HepG2 (cell line): Measurements from ENCODE around the gene TNFAIP1. TPM values are rescaled to one million over a fixed set of nuclear protein-coding genes. Genes with fewer than 3 reads are reported as not detected.

Experiments used
- CCDC6 ChIP-seq: sonication (generic); formaldehyde crosslinking; IDR thresholded peaks from 2 replicates; pipeline ENCODE4 v1.8.1; 2022; ENCODE audit warnings: mild to moderate bottlenecking, missing genetic modification reagents, moderate library complexity
- JUN ChIP-seq: sonication (generic); formaldehyde crosslinking; IDR thresholded peaks from 2 replicates; pipeline ENCODE4 v1.4.0; 2020; ENCODE audit warnings: mild to moderate bottlenecking, missing genetic modification reagents
- KAT2B ChIP-seq: fragments of 150-350 bp; IDR thresholded peaks from 2 replicates; pipeline ENCODE4 v1.6.1; 2014; ENCODE audit warnings: low read depth, low read length, borderline replicate concordance
- PPARG ChIP-seq: conservative IDR thresholded peaks from 2 replicates; pipeline ENCODE4 v1.6.1; 2016; ENCODE audit warnings: missing biosample characterization, missing genetic modification reagents
- SOX6 ChIP-seq, 2 experiments: fragments of 450-650 bp in 1 of 2; sonication (generic) in 1 of 2; formaldehyde crosslinking in 1 of 2; IDR thresholded peaks; 2 replicates each; pipeline versions ENCODE4 v1.4.0 to v1.6.1; 2017 to 2020; ENCODE audit warnings: antibody characterized with exemption in 1 of 2, mild to moderate bottlenecking in 1 of 2, missing genetic modification reagents in 1 of 2
- SP5 ChIP-seq: IDR thresholded peaks from 2 replicates; pipeline ENCODE4 v1.6.1; 2016; ENCODE audit warnings: low read depth, borderline replicate concordance
- SRF ChIP-seq: IDR thresholded peaks from 2 replicates; pipeline ENCODE4 v1.6.1; 2011; ENCODE audit warnings: mild to moderate bottlenecking, low read depth, low read length, moderate library complexity
- TCF12 ChIP-seq, 2 experiments: fragments of 450-650 bp in 1 of 2; sonication (generic) in 1 of 2; formaldehyde crosslinking in 1 of 2; IDR thresholded peaks; 2 replicates each; pipeline versions ENCODE4 v1.6.1 to v1.8.0; 2017 to 2022; ENCODE audit warnings: antibody characterized with exemption in 1 of 2, mild to moderate bottlenecking in 1 of 2, missing genetic modification reagents in 1 of 2, moderate library complexity in 1 of 2
- ZBTB1 ChIP-seq: sonication (generic); formaldehyde crosslinking; IDR thresholded peaks from 2 replicates; pipeline ENCODE4 v1.4.0; 2020; ENCODE audit warnings: missing genetic modification reagents, borderline replicate concordance
- ZNF570 ChIP-seq: sonication (generic); formaldehyde crosslinking; IDR thresholded peaks from 2 replicates; pipeline ENCODE4 v1.4.0; 2020; ENCODE audit warnings: mild to moderate bottlenecking, missing genetic modification reagents, borderline replicate concordance
- ZNF766 ChIP-seq: sonication (generic); formaldehyde crosslinking; IDR thresholded peaks from 2 replicates; pipeline ENCODE4 v1.5.0; 2020; ENCODE audit warnings: missing genetic modification reagents, borderline replicate concordance
- ZSCAN29 ChIP-seq: sonication (generic); formaldehyde crosslinking; conservative IDR thresholded peaks from 2 replicates; pipeline ENCODE4 v1.4.0; 2020; ENCODE audit warnings: mild to moderate bottlenecking, missing genetic modification reagents
- polyA plus RNA-seq, 8 experiments: library from polyadenylated mRNA; depleted of rRNA in 3 of 8; stranded (reverse) in 7 of 8; unstranded in 1 of 8; fragments of >200 nt; fragmentation: Illumina TruSeq in 4 of 8; extraction: Trizol in 4 of 8; gene quantifications; 2 replicates each; pipeline versions ENCODE4 v1.2.1 to v1.2.3, GENCODE V29; 2011 to 2016; ENCODE audit warnings: low read depth in 4 of 8, missing spikeins in 1 of 8, mixed read lengths in 1 of 8; ENCODE audit not compliant: insufficient read depth in 1 of 8
- total RNA-seq, 5 experiments: library from RNA; depleted of rRNA; stranded (reverse); fragments of >200 nt; fragmentation: Illumina TruSeq; extraction: Trizol; gene quantifications; 2 replicates each; pipeline ENCODE4 v1.2.3, GENCODE V29; 2016; ENCODE audit warnings: low read depth in 1 of 5
- TF ChIP-seq, protein P1 (sequence below): sonication (generic); formaldehyde crosslinking; IDR thresholded peaks from 2 replicates; pipeline ENCODE4 v1.4.0; 2020; ENCODE audit warnings: missing genetic modification reagents
- TF ChIP-seq, protein P2 (sequence below): sonication (generic); formaldehyde crosslinking; IDR thresholded peaks from 2 replicates; pipeline ENCODE4 v1.4.0; 2020; ENCODE audit warnings: mild to moderate bottlenecking, missing genetic modification reagents
- TF ChIP-seq, protein P3 (sequence below): sonication (generic); formaldehyde crosslinking; IDR thresholded peaks from 2 replicates; pipeline ENCODE4 v1.8.0; 2022; ENCODE audit warnings: mild to moderate bottlenecking, missing genetic modification reagents; ENCODE audit not compliant: insufficient replicate concordance
- TF ChIP-seq, protein P4 (sequence below): sonication (generic); formaldehyde crosslinking; IDR thresholded peaks from 2 replicates; pipeline ENCODE4 v1.8.0; 2022; ENCODE audit warnings: mild to moderate bottlenecking, missing genetic modification reagents
- TF ChIP-seq, protein P5 (sequence below): sonication (generic); formaldehyde crosslinking; IDR thresholded peaks from 2 replicates; pipeline ENCODE4 v1.5.0; 2020; ENCODE audit warnings: missing genetic modification reagents
- TF ChIP-seq, protein P6 (sequence below): sonication (generic); formaldehyde crosslinking; IDR thresholded peaks from 2 replicates; pipeline ENCODE4 v1.8.0; 2022; ENCODE audit warnings: mild to moderate bottlenecking, missing genetic modification reagents, borderline replicate concordance

TNFAIP1 gene
- total and polyA plus RNA-seq, 2 of the 13 experiments (the other 11 are each of a cell fraction or from before 2014, with no cell fraction given) = 17.5 to 40.6 TPM

DNA sequence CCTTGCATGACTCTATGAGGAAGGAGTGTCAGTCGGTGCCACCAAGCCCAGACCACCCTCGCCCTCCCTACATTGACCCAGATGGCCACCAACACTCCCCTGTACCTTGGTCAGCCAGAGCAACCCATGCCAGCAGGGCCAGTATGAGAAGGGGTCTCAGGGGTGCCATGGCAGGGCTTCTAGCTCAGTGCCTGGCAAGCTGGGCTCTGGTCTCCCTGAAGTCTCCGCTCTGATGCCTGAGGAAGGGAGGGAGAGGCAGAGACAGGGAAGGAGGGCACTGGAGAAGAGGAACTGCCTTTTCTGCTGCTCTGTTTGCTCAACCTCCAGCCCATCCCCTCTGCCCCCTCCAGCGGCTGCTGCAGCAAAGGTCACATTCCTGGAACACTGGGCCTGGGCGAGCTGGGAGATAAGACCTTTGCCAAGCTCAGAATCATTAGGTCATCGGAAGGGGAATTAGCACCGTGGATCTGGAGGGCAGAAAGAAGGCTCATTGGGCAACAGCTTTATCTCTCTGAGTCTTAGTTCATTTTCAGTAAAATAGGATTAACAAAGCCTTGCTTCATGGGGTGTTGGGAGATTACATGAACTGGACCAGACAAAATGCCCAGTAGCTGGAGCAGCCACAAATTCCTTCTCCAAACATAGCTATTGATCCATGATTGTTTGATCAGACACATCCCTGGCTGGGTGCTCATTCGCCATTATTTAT lies 34.6 kb downstream of the TNFAIP1 start, which contains the start of gene VTN (continued):
- peak; percentile 94 for TF ChIP-seq SP5 (CRISPR knock-in tag)
- TF ChIP-seq, protein P1, sequence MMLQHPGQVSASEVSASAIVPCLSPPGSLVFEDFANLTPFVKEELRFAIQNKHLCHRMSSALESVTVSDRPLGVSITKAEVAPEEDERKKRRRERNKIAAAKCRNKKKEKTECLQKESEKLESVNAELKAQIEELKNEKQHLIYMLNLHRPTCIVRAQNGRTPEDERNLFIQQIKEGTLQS (CRISPR knock-in tag) = peak; percentile 58; the same call in 1 of the 2 replicates
- peak; percentile 87 for TF ChIP-seq JUN
- TF ChIP-seq, protein P2, sequence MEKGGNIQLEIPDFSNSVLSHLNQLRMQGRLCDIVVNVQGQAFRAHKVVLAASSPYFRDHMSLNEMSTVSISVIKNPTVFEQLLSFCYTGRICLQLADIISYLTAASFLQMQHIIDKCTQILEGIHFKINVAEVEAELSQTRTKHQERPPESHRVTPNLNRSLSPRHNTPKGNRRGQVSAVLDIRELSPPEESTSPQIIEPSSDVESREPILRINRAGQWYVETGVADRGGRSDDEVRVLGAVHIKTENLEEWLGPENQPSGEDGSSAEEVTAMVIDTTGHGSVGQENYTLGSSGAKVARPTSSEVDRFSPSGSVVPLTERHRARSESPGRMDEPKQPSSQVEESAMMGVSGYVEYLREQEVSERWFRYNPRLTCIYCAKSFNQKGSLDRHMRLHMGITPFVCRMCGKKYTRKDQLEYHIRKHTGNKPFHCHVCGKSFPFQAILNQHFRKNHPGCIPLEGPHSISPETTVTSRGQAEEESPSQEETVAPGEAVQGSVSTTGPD = peak; percentile 32; the same call in 1 of the 2 replicates
- no peak for TF ChIP-seq ZNF570 (CRISPR knock-in tag)
- no peak for TF ChIP-seq SOX6 (IDR thresholded peaks at IDR 0.05)
- peak; percentile 96 for TF ChIP-seq SOX6 (CRISPR knock-in tag; IDR thresholded peaks at IDR 0.05)
- TF ChIP-seq ZNF766 (CRISPR knock-in tag) = 0 out of 2 replicates have a peak, but pooled peaks have one; percentile 45
- TF ChIP-seq, protein P3, sequence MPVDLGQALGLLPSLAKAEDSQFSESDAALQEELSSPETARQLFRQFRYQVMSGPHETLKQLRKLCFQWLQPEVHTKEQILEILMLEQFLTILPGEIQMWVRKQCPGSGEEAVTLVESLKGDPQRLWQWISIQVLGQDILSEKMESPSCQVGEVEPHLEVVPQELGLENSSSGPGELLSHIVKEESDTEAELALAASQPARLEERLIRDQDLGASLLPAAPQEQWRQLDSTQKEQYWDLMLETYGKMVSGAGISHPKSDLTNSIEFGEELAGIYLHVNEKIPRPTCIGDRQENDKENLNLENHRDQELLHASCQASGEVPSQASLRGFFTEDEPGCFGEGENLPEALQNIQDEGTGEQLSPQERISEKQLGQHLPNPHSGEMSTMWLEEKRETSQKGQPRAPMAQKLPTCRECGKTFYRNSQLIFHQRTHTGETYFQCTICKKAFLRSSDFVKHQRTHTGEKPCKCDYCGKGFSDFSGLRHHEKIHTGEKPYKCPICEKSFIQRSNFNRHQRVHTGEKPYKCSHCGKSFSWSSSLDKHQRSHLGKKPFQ (CRISPR knock-in tag) = no peak
- peak; percentile 66; the same call in 1 of the 2 replicates for TF ChIP-seq SRF
- TF ChIP-seq, protein P4, sequence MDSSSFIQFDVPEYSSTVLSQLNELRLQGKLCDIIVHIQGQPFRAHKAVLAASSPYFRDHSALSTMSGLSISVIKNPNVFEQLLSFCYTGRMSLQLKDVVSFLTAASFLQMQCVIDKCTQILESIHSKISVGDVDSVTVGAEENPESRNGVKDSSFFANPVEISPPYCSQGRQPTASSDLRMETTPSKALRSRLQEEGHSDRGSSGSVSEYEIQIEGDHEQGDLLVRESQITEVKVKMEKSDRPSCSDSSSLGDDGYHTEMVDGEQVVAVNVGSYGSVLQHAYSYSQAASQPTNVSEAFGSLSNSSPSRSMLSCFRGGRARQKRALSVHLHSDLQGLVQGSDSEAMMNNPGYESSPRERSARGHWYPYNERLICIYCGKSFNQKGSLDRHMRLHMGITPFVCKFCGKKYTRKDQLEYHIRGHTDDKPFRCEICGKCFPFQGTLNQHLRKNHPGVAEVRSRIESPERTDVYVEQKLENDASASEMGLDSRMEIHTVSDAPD (CRISPR knock-in tag) = peak; percentile 92
- TF ChIP-seq ZBTB1 (CRISPR knock-in tag) = no peak
- peak; percentile 59; the same call in 1 of the 2 replicates for TF ChIP-seq KAT2B
- TF ChIP-seq, protein P5, sequence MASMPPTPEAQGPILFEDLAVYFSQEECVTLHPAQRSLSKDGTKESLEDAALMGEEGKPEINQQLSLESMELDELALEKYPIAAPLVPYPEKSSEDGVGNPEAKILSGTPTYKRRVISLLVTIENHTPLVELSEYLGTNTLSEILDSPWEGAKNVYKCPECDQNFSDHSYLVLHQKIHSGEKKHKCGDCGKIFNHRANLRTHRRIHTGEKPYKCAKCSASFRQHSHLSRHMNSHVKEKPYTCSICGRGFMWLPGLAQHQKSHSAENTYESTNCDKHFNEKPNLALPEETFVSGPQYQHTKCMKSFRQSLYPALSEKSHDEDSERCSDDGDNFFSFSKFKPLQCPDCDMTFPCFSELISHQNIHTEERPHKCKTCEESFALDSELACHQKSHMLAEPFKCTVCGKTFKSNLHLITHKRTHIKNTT (CRISPR knock-in tag) = no peak
- TF ChIP-seq, protein P6, sequence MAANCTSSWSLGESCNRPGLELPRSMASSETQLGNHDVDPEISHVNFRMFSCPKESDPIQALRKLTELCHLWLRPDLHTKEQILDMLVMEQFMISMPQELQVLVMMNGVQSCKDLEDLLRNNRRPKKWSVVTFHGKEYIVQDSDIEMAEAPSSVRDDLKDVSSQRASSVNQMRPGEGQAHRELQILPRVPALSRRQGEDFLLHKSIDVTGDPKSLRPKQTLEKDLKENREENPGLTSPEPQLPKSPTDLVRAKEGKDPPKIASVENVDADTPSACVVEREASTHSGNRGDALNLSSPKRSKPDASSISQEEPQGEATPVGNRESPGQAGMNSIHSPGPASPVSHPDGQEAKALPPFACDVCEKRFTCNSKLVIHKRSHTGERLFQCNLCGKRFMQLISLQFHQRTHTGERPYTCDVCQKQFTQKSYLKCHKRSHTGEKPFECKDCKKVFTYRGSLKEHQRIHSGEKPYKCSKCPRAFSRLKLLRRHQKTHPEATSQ = peak; percentile 45; the same call in 1 of the 2 replicates
- TF ChIP-seq CCDC6 (CRISPR knock-in tag) = no peak
- peak; percentile 86 for TF ChIP-seq PPARG (CRISPR knock-in tag)
- TF ChIP-seq TCF12 (IDR thresholded peaks at IDR 0.05) = no peak
- TF ChIP-seq TCF12 (CRISPR knock-in tag; IDR thresholded peaks at IDR 0.05) = peak; percentile 84; the same call in 1 of the 2 replicates
- peak; percentile 83; the same call in 1 of the 2 replicates for TF ChIP-seq ZSCAN29
